Activated CD4-positive, CD25-positive, alpha-beta regulatory T cell treated with anti-CD3 and anti-CD28 coated beads, Interleukin-2, amount 50 U/mL, for 16 hours (primary cell): ENCODE data around the gene NOL4L.

Experiments used
- DNase-seq: peaks from one replicate; pipeline ENCODE4 v3.0.0-alpha.2; 2020; ENCODE audit warnings: low read depth, low spot score

NOL4L gene

GRCh38 chr20:32613192-32614053, 28.3 kb upstream of the NOL4L start:
- no peak for DNase-seq

DNA sequence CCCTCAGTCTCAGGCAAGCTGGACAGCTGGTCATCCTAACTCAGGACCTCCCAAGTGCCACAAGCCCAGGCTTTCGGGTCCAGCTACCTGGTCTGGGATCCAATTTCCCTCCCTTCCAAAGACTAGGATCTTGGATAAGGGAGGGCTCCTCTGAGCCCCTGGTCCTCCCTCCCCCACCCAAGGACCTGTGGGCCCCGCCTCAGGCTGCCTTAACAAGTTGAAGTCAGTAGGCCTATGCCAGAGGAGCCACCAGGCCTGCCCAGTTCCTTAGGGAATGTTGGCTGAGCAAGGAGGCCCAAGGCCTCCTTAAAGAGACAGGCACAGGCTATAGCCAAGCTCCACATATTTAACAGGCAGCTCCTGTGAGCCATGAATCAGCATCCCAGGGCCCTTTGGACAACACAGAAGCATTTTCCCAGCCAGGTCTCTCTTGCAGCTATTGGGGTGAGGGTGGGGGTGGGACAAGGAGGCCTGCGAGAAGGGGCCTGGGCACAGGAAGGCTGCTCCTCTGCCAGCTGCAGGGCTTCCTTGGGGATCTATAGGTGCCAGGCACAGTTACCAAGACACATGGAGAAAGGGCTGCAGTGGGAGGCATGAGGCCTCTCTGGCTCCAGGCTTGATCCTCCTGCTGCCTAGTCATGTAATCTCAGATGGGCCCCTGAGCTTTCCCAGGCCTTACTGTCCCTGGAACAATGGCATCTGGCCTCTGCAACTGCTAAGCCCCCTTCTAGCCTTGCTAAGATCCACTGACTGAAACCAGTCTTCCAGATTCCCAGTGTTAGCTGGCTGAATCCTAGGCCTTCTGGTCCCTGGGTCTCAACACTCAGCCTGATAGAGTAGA, 27.4 kb upstream of the NOL4L start:
- no peak for DNase-seq

DNA sequence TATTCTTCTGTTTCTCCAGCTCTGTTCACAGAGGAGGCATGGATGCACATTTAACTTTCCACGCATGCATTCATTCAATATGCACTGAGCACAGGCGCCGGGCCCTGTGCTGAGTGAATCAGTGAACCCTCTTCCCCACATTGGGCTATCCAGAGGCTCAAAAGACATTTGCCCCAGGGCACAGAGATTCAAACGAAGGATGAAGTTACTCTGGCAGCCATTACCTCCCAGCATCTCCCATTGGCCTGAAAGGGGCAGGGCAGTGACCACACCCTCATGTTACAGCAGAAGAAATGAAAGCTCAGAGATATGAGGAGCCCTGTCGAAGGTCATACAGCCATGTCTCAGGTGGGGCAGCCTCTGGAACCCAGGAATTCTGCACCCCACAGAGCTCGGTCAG, 26.7 kb upstream of the NOL4L start:
- DNase-seq = no peak

GRCh38 chr20:32611286-32611685, 26.2 kb upstream of the NOL4L start:
- no peak for DNase-seq

DNA sequence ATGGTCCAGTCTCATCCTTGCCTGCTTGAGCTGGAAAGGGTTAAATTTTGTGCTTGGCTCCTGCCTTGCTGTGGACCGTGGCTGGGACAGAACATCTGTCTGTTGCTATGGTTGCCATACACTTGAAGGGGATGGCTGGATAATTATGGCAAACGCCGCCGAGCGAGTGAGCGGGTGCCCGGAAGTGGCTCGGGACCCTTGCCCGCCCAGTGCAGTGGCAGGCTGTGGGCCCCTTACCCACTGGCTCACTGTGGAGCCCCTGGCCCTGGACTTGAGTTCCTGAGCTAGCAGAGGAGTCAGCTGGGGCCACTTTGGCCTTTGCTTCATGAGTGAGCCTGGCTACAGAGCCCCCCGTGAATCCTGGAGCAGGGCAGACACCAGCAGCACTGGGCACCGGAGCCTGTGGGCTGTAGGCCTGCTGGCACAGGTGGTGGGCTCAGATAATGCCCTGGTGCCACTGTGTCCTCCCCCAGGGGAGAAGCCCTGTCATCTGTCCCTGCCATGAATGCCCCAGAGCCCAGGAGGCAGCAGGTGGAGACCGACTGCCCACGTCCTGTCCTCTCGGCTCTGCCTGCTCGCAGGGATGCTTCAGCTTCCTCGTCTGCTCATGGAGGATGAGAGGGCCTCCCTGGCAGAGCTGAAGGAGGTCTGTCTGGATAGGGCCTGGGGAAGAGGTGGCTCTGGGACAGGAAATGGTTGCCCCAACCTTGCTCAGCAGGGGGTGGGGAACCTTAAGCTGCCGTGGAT, 25.5 kb upstream of the NOL4L start:
- DNase-seq = no peak

GRCh38 chr20:32609993-32610392, 24.9 kb upstream of the NOL4L start:
- DNase-seq = no peak

DNA sequence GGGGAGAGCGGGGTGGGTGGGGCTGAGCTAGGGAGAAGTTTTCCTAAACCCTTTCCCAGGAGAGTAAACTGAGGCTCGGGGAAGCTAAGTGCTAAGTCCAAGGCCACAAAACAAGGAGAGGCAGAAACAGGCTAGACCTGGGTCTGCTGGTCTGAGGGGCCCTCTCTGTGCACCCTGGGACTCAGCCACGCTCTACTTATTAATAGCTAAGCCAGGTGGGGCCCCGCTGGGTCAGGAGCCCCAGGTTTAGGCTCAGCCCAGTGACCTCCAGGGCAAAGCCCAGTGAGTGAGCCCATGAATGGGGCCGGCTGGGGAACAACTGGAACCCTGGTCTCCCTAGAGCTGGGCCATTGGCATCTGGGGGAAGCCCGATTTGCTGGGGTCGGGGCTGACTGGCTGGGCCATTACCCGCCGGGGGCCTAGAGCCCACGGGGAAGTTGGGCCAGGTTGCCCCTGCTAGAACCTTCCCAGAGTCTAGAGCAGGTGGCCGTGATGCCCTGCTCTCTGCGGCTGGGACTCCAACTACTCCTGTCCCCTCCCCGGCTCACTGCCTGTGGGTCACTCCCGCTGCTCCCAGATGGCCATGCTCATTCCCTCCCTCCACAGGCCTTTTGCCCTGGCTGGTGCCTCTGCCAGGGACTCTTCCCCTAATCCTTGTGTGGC, 24.1 kb upstream of the NOL4L start:
- no peak for DNase-seq

DNA sequence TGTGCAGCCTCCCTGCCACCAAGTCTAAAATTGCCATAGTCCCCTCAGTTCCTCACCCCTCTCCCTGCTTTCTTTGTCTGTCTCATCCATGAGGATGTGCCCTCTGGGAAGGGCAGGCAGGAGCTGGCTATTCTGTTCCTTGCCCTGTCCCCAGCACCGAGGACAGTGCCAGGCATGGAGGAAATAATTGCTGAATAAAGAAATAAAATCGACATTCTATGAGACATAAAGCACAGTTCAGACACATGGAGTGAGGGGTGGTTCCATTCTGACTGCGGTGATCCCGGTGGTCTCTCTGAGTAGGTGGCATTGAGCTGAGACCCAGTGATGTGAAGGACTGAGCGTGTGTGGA, 23.5 kb upstream of the NOL4L start:
- DNase-seq = no peak

- DNase-seq = no peak
Observed at GRCh38 chr20:32607727-32608663, 22.9 kb upstream of the NOL4L start.

DNA sequence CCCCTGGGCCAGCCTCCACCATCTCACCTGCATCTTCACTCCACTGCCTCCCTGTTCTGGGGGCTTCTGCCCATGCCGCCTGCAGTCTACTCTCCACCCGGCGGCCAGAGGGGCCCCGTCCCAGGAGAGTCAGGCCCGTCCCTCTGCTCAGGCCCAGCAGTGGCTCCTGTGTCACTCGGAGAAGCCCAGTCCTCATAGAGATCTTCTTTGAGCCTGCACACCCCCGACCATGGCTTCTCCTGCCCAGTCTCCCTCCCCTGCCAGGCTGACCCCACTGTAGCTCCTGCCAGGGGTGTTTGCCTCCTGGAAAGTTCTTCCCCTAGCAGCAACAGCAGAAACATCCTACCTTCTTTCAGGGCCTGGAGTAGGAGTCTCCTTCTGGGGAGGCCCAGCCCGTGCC, 22.2 kb upstream of the NOL4L start:
- no peak for DNase-seq

- no peak for DNase-seq
Observed at GRCh38 chr20:32606790-32607189, 21.7 kb upstream of the NOL4L start.

DNA sequence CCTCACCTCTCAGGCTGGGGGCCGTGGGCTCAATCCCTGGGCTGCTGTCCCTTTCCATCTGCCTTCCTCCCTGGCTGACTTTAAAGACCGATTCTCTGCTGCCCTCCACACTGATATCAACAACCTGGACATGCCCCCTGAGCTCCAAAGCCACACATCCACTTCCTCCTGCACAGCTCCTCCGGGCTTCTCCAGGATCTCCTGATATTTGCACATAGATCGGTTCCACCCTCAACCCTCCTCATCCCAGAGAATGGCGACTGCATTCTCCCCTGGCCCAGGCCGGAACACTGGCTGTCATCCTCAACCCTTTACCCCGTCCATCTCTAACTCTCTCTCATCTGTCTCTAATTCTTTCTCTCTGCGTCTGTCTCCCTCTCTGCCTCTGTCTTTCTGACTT, 21.0 kb upstream of the NOL4L start:
- no peak for DNase-seq

DNA sequence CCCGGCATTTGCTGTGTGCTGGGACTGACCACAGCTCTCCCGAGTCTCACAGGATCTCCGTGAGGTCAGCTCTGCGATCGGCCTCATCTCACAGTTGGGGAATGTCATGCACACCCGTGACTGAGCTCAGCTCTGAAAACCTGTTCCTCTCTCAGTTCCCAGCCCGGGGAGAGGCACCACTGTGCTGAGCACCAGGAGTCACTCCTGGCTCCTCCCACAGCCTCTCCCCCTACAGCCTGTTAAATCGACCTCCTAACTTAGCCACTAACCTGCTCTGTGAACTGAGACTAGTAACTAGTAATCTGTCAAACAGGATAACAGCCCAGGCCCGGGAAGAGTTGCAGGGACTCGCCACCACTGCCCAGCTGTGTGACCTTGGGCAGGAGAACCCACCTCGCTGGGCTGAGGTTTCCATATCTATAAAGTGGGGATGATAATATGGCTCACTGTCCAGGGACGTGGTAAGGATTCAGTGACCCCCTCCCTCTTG, 20.1 kb upstream of the NOL4L start:
- DNase-seq = no peak

DNA sequence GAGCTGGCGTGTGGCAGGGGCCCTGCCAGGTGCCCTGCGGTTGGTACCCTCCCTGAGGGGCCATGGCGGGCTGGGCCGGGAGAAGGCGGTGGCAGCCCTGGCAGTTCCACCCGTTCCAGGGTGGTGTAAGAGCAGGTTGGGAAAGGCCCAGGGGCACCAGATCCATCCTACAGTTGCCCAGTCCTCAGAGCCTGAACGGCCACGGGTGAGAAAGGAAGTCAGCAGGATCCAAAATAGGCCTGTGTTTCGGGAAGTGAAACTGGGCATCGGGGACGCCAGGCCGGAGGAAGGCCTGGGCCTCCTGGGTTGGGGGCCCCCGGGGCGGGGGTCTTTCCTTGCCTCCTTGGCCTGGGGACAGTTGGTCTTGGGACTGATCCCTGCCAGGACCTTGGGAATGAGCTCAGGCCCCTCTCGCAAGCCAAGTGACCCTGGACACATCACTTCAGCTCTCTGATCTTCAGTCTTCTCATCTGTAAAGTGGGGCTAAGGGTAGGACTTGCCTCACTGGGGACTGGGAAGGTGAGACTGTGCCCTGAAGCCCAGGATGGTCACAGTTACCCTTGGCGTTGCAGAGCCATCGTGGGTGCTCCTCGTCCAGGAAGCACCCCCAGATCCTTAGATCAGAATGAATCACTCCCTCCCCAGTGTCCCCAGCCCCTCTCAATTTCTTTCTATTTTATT, 18.1 kb upstream of the NOL4L start:
- no peak for DNase-seq

- DNase-seq = no peak
Observed at GRCh38 chr20:32602273-32602672, 17.1 kb upstream of the NOL4L start.

DNA sequence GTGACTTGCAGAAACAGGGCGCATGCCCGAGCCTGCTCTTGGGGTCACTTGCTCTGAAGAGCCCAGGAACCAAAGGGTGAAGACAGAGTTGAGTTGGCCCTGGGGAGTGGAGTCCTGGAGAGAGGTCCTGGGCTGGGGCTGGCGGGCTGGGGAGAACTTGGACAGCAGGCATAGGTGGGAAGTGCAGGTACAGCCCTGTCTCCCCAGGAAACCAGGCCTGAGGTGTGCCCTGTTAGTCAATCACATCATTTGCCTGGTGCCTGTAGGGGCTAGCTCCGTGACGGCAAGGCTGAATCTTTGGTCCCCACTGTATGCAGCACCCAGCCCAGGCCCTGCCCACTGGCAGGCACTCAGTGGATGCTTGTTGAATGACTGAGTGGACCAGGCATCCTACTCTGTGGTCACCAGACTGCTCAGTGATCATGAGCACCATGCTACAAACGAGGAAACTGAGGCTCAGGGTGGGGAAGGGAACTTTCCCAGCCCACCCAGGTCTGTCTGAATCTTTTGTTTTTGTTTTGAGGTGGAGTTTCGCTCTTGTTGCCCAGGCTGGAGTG, 15.6 kb upstream of the NOL4L start:
- DNase-seq = no peak

DNA sequence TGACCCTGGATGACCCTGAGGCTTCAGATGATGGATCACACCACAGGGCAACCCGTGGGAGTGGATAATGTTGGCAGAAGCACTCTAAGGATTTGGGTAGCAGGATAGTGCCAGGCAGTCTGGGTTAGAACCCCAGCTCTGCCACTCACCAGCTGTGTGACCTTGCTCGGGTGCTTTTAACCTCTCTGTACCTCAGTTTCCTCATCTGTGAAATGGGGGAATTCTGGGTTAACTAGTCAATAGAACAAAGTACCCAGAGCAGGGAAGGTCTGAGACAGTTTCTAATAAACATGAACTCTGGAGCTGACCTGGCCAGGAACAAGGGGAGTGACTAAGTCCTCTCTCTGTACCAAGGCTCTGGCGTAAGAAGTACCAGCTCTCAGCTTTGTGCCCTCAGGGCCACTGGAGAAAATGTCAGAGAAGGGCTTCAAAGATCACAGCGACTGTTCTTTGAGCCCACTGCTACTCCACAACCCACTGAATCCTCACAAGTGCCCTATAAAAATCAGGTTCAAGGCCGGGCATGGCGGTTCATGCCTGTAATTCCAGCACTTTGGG, 14.7 kb upstream of the NOL4L start:
- no peak for DNase-seq

- no peak for DNase-seq
Observed at GRCh38 chr20:32598606-32599005, 13.5 kb upstream of the NOL4L start.

- DNase-seq = no peak
Observed at GRCh38 chr20:32597714-32598113, 12.6 kb upstream of the NOL4L start.
